ENCODE data around the gene FLCN. TPM values are rescaled to one million over a fixed set of nuclear protein-coding genes. Genes with fewer than 3 reads are reported as not detected.

Gene FLCN
- total and polyA plus RNA-seq, 2 of the 13 experiments (the other 11 are each of a cell fraction or from before 2014, with no cell fraction given): 16.6 to 24.9 TPM

DNA sequence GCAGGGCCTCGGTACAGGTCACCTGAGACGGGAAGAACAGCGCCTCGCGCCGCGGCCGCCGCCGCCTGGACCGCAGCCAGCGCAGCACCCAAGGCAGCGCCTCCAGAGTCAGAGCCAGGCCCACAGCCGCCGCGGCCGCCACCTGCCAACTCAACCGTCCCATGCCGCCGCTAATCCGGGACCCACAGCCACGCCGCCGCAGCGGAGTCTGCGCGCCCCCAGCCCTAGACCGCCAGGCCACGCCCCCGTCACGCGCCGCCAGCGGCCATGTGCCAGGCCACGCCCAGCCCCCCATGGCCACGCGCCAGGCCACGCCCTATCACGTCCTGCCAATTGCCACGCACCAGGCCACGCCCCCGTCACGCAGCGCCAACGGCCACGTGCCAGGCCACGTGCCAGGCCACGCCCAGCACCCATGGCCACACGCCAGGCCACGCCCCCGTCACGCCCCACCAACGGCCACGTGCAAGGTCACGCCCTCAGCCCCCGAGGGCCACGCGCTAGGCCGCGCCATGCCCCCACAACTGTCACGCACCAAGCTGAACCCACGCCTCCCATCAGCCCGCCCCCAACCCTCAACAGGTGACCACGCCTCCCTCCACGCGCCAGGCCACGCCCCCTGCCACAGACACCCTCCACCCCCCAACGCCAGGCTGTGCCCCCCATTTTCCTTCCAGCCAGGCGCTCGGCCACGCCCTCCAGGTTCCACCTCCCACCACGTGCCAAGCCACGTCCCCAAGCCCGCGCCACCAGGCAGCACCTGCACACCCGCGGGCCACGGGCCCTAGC is 30.6 kb downstream of the FLCN start, which contains the start of gene PLD6 (continued):
- TF ChIP-seq, protein P1, sequence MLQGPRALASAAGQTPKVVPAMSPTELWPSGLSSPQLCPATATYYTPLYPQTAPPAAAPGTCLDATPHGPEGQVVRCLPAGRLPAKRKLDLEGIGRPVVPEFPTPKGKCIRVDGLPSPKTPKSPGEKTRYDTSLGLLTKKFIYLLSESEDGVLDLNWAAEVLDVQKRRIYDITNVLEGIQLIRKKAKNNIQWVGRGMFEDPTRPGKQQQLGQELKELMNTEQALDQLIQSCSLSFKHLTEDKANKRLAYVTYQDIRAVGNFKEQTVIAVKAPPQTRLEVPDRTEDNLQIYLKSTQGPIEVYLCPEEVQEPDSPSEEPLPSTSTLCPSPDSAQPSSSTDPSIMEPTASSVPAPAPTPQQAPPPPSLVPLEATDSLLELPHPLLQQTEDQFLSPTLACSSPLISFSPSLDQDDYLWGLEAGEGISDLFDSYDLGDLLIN (CRISPR knock-in tag; IDR thresholded peaks at IDR 0.05; ENCODE audit: borderline replicate concordance): peak; percentile 44; the same call in 1 of the 2 replicates
- TF ChIP-seq ZFP37 (CRISPR knock-in tag; IDR thresholded peaks at IDR 0.05; ENCODE audit: borderline replicate concordance) (peak; percentile 20; the same call in 1 of the 2 replicates), SCMH1 (CRISPR knock-in tag; IDR thresholded peaks at IDR 0.05; ENCODE audit: borderline replicate concordance) (no peak), SALL2 (CRISPR knock-in tag; IDR thresholded peaks at IDR 0.05) (peak; percentile 98), ZNF335 (CRISPR knock-in tag; IDR thresholded peaks at IDR 0.05) (no peak), PHF5A (CRISPR knock-in tag; IDR thresholded peaks at IDR 0.05; ENCODE audit: low read depth, unreplicated experiment) (no peak), SIN3A (IDR thresholded peaks at IDR 0.05; ENCODE audit: borderline replicate concordance, low read depth, low read length) (no peak), SAP130 (CRISPR knock-in tag; IDR thresholded peaks at IDR 0.05; ENCODE audit: low read depth) (peak; percentile 85), ZSCAN21 (CRISPR knock-in tag; IDR thresholded peaks at IDR 0.05; ENCODE audit: borderline replicate concordance) (peak; percentile 99), POLR2AphosphoS5 (IDR thresholded peaks at IDR 0.05; ENCODE audit: low read depth, low read length) (0 out of 2 replicates have a peak, but pooled peaks have one; percentile 40), ZFP90 (CRISPR knock-in tag; IDR thresholded peaks at IDR 0.05; ENCODE audit: borderline replicate concordance) (peak; percentile 71), ZSCAN31 (CRISPR knock-in tag; IDR thresholded peaks at IDR 0.05; ENCODE audit: low read depth) (peak; percentile 91), NR3C1 (CRISPR knock-in tag; IDR thresholded peaks at IDR 0.05) (no peak)
- TF ChIP-seq, protein P2, sequence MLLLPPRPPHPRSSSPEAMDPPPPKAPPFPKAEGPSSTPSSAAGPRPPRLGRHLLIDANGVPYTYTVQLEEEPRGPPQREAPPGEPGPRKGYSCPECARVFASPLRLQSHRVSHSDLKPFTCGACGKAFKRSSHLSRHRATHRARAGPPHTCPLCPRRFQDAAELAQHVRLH (CRISPR knock-in tag; IDR thresholded peaks at IDR 0.05; ENCODE audit: borderline replicate concordance, low read depth): peak; percentile 56; the same call in 1 of the 2 replicates
- TF ChIP-seq, protein P3, sequence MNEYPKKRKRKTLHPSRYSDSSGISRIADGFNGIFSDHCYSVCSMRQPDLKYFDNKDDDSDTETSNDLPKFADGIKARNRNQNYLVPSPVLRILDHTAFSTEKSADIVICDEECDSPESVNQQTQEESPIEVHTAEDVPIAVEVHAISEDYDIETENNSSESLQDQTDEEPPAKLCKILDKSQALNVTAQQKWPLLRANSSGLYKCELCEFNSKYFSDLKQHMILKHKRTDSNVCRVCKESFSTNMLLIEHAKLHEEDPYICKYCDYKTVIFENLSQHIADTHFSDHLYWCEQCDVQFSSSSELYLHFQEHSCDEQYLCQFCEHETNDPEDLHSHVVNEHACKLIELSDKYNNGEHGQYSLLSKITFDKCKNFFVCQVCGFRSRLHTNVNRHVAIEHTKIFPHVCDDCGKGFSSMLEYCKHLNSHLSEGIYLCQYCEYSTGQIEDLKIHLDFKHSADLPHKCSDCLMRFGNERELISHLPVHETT (CRISPR knock-in tag; conservative IDR thresholded peaks at IDR 0.05): no peak; the same call in 1 of the 2 replicates
- TF ChIP-seq, protein P4, sequence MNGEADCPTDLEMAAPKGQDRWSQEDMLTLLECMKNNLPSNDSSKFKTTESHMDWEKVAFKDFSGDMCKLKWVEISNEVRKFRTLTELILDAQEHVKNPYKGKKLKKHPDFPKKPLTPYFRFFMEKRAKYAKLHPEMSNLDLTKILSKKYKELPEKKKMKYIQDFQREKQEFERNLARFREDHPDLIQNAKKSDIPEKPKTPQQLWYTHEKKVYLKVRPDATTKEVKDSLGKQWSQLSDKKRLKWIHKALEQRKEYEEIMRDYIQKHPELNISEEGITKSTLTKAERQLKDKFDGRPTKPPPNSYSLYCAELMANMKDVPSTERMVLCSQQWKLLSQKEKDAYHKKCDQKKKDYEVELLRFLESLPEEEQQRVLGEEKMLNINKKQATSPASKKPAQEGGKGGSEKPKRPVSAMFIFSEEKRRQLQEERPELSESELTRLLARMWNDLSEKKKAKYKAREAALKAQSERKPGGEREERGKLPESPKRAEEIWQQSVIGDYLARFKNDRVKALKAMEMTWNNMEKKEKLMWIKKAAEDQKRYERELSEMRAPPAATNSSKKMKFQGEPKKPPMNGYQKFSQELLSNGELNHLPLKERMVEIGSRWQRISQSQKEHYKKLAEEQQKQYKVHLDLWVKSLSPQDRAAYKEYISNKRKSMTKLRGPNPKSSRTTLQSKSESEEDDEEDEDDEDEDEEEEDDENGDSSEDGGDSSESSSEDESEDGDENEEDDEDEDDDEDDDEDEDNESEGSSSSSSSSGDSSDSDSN (CRISPR knock-in tag; IDR thresholded peaks at IDR 0.05): no peak
- TF ChIP-seq, protein P5, sequence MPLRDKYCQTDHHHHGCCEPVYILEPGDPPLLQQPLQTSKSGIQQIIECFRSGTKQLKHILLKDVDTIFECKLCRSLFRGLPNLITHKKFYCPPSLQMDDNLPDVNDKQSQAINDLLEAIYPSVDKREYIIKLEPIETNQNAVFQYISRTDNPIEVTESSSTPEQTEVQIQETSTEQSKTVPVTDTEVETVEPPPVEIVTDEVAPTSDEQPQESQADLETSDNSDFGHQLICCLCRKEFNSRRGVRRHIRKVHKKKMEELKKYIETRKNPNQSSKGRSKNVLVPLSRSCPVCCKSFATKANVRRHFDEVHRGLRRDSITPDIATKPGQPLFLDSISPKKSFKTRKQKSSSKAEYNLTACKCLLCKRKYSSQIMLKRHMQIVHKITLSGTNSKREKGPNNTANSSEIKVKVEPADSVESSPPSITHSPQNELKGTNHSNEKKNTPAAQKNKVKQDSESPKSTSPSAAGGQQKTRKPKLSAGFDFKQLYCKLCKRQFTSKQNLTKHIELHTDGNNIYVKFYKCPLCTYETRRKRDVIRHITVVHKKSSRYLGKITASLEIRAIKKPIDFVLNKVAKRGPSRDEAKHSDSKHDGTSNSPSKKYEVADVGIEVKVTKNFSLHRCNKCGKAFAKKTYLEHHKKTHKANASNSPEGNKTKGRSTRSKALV (CRISPR knock-in tag; IDR thresholded peaks at IDR 0.05): no peak
- TF ChIP-seq, protein P6, sequence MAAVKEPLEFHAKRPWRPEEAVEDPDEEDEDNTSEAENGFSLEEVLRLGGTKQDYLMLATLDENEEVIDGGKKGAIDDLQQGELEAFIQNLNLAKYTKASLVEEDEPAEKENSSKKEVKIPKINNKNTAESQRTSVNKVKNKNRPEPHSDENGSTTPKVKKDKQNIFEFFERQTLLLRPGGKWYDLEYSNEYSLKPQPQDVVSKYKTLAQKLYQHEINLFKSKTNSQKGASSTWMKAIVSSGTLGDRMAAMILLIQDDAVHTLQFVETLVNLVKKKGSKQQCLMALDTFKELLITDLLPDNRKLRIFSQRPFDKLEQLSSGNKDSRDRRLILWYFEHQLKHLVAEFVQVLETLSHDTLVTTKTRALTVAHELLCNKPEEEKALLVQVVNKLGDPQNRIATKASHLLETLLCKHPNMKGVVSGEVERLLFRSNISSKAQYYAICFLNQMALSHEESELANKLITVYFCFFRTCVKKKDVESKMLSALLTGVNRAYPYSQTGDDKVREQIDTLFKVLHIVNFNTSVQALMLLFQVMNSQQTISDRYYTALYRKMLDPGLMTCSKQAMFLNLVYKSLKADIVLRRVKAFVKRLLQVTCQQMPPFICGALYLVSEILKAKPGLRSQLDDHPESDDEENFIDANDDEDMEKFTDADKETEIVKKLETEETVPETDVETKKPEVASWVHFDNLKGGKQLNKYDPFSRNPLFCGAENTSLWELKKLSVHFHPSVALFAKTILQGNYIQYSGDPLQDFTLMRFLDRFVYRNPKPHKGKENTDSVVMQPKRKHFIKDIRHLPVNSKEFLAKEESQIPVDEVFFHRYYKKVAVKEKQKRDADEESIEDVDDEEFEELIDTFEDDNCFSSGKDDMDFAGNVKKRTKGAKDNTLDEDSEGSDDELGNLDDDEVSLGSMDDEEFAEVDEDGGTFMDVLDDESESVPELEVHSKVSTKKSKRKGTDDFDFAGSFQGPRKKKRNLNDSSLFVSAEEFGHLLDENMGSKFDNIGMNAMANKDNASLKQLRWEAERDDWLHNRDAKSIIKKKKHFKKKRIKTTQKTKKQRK (IDR thresholded peaks at IDR 0.05; ENCODE audit: low read length): no peak
